ACHN (cell line): ENCODE data around the gene PRICKLE2.

Experiments used
- DNase-seq: peaks from one replicate; pipeline ENCODE4 v3.0.0-alpha.2; 2015
- in situ Hi-C: cut with HindIII; loops from 2 replicates; pipeline ENCODE4 v1.10.0; 2017; ENCODE audit warnings: low sequenced_read_pairs, low pct_ligation_motif_present, low pct_unique_long_range_greater_than_20kb

The PRICKLE2 gene, protein sequence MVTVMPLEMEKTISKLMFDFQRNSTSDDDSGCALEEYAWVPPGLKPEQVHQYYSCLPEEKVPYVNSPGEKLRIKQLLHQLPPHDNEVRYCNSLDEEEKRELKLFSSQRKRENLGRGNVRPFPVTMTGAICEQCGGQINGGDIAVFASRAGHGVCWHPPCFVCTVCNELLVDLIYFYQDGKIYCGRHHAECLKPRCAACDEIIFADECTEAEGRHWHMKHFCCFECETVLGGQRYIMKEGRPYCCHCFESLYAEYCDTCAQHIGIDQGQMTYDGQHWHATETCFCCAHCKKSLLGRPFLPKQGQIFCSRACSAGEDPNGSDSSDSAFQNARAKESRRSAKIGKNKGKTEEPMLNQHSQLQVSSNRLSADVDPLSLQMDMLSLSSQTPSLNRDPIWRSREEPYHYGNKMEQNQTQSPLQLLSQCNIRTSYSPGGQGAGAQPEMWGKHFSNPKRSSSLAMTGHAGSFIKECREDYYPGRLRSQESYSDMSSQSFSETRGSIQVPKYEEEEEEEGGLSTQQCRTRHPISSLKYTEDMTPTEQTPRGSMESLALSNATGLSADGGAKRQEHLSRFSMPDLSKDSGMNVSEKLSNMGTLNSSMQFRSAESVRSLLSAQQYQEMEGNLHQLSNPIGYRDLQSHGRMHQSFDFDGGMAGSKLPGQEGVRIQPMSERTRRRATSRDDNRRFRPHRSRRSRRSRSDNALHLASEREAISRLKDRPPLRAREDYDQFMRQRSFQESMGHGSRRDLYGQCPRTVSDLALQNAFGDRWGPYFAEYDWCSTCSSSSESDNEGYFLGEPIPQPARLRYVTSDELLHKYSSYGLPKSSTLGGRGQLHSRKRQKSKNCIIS

GRCh38 chr3:64224826-64225610 lies at the start of gene PRICKLE2:
Gene PRICKLE2 (minus strand): TSS chr3:64225466. CDS start chr3:64198927, 26,539 bp downstream.
- peak; percentile 84 for DNase-seq
- in situ Hi-C loops, result no loop called here

- in situ Hi-C loops, result no loop called here
- no peak for DNase-seq
These were observed 47.6 kb upstream of the PRICKLE2 start for GRCh38 chr3:64272842-64273241.

- in situ Hi-C loops, result no loop called here
- DNase-seq, result no peak
These were observed 47.0 kb upstream of the PRICKLE2 start for GRCh38 chr3:64272271-64272670.

- in situ Hi-C loops, result no loop called here
These were observed 46.4 kb upstream of the PRICKLE2 start for GRCh38 chr3:64271631-64272030.

GRCh38 chr3:64270866-64271260 lies 45.6 kb upstream of the PRICKLE2 start:
- DNase-seq, result no peak
- in situ Hi-C loops, result no loop called here

More at GRCh38 chr3:64271631-64272030, 46.4 kb upstream of the PRICKLE2 start:
- DNase-seq, result no peak

DNA sequence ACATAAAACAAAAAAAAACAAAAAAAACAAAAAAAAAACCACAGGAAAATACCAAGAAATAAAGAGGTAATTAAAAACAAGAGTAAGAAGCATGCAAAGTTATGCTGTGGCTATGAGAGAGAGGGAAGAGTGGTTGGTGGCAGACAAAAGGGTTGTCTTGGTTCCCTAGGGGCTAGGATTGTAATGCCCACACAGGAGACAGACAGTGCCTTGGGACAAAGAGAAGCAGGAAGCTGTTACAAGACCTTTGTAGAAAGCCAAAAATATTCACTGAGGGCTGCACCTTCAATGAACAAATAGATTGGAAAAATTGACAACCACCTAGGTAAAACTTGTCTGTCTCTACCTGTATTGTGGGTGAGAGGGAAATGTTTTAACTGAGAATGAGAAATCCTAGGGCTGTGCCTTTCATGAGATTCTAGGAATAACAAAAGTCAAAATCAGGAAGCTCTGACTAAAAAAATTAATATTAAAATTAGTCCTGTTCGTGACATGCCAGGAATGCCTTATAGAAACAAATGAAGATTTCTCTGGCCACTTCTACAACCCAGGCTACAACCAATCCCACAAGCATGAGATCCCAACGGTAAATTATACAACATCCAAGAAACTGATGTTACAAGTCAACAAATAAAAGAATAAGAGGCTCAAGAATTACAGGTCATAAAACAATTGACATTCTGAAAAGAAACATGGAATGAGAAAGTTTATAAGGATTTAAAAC lies 45.0 kb upstream of the PRICKLE2 start:
- in situ Hi-C loops, result no loop called here
- DNase-seq, result no peak

GRCh38 chr3:64268926-64269325 lies 43.7 kb upstream of the PRICKLE2 start:
- in situ Hi-C loops, result no loop called here
- no peak for DNase-seq

GRCh38 chr3:64267721-64268604 lies 42.7 kb upstream of the PRICKLE2 start:
- peak; percentile 43 for DNase-seq
- in situ Hi-C loops, result no loop called here

GRCh38 chr3:64266983-64267382 lies 41.7 kb upstream of the PRICKLE2 start:
- no peak for DNase-seq
- in situ Hi-C loops, result no loop called here

GRCh38 chr3:64266065-64266931 lies 41.0 kb upstream of the PRICKLE2 start:
- peak; percentile 79 for DNase-seq
- in situ Hi-C loops, result no loop called here

DNA sequence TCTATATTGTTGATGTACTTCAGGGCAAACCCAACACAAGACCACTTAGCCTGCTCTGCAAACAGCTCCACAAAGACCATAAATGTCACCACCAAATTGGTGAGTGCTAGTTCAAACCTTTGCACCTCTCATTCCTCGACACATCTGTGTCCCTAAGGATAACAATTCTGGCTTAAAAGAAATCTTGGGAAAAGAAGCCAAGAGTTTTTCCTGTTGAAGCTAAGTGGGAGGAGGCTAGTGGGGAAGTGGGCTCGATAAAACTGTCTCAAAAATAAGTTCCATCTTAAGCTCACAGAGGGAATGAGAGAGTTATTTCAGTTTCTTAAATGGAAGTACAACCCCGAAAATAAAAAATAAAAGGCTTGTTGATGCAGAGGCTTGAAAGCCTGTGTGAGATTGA lies 40.4 kb upstream of the PRICKLE2 start:
- in situ Hi-C loops, result no loop called here

DNA sequence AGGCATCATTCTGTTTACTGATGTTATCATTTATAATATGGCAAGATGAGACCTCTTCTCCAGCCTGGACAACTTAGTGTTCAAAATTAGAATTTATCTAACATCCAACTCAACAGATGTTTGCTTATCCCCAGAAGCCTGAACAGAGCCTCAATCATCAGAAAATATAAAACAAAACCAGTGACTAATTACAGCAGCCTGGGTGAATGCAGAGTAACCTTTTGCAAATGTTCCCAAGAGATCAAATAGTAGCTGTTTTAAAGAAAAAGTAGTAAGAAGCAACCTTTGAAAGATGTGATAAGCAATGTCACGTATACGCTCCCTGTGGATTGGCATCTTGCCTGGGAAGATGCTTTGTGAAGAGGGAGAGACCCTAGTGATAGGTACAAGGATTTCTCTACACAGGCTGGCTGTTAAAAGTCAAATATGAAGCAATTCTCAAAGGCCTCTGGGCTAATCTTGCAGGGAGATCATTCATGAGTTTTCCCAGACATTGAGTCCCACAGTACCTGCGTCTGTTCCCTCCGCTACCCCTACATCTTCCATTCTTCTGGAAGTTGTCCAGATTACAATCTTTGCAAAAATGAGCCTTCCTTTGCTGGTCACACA lies 39.3 kb upstream of the PRICKLE2 start:
- in situ Hi-C loops, result no loop called here
- no peak for DNase-seq

More for the DNA sequence above, 40.4 kb upstream of the PRICKLE2 start:
- DNase-seq, result no peak

DNA sequence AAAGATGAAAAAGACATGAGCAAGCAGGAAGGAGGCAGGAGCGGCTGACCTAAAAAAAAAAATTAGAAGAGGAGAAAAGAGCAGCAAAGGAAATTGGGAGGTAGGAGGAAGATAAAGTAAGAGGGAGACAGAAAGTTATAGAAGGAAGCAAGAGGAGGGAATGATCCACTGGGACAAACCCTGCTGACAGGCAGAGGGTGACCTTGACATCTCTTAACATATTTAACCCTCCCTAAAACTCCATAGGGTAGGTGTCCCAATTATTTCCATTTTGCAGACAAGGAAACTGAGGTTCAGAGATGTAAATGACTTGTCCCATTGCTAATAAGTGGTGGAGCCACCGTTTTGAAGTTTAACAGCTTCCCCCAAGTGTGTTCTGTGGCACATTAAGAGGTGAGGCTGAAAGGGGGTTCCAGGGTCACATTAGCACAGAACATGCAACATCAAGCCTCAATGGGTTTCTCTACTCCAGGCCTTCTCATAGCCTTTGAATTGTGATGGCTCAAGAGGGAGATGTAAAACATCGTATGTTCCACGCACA lies 37.4 kb upstream of the PRICKLE2 start:
- in situ Hi-C loops, result no loop called here
- DNase-seq, result no peak

- no peak for DNase-seq
- in situ Hi-C loops, result no loop called here
These were observed 35.2 kb upstream of the PRICKLE2 start for GRCh38 chr3:64260431-64260830.

DNA sequence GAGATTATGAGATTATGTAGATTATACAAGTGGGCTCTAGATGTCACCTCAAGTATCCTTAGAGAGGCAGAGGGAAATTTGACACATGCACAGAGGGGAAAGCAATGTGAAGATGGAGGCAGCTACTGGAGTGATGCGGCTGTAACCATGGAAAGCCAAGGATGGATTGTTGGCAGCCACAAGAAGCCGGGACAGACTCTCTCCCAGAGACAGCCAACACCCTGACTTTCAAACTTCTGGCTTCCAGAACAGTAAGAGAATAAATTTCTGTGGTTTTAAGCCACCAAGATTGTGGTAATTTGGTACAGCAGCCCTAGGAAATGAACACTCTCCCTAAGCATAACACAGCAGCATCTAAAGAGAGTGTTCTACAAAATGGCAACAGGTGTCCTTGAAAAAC lies 34.4 kb upstream of the PRICKLE2 start:
- DNase-seq, result no peak
- in situ Hi-C loops, result no loop called here
